Measurements from ENCODE around the gene HPN. TPM values are rescaled to one million over a fixed set of nuclear protein-coding genes. Genes with fewer than 3 reads are reported as not detected.

HPN gene
- total RNA-seq, 1 experiment from 2014 or later = 10.6 TPM

- TF ChIP-seq CTCF (conservative IDR thresholded peaks at IDR 0.05) = no peak
- H2BK120ac ChIP-seq (ENCODE audit: low read depth, low read length, poor library complexity, severe bottlenecking) = no peak overlapping the region
- Mint-ChIP-seq H3K36me3 (ENCODE audit: insufficient read depth in 1 of 3, low read depth in 3 of 3) (peaks cover 61 to 78% (median 72%) of the 10 kb centered on the region in 3 experiments), H3K4me1 (peaks cover 23 to 28% of the 10 kb centered on the region in 2 experiments), H3K27me3 (ENCODE audit: low read depth) (no peaks in the 10 kb centered on the region; the same call in 1 of the 2 replicates), H3K9me3 (peaks cover 0 to 2% of the 10 kb centered on the region in 2 experiments; a peak in 3 of 5 replicates), H3K27ac (peak overlapping the region in 2 of 3 experiments; percentile 37 to 85; a peak in 4 of 7 replicates), H3K4me3 (no peak overlapping the region; a peak in 1 of 5 replicates)
- no peaks in the 10 kb centered on the region for H3K23me2 ChIP-seq (ENCODE audit: insufficient read length, low read depth, low read length, poor library complexity, severe bottlenecking)
- H3K27me3 ChIP-seq (ENCODE audit: insufficient read depth, low read length) = no peaks in the 10 kb centered on the region
- peaks cover 3% of the 10 kb centered on the region; the same call in 1 of the 2 replicates for H3K4me1 ChIP-seq (ENCODE audit: insufficient read depth, low read length)
- H3K79me2 ChIP-seq (ENCODE audit: insufficient read depth, low read length) = peaks cover 40% of the 10 kb centered on the region; the same call in 1 of the 2 replicates
- H3K9ac ChIP-seq (ENCODE audit: extremely low read depth, insufficient read length, low read length) = no peak overlapping the region
- H3T11ph ChIP-seq (ENCODE audit: low read length) = no peak overlapping the region
- H4K5ac ChIP-seq (ENCODE audit: insufficient read length, low read depth, low read length) = no peak overlapping the region
- no peak overlapping the region for H3K18ac ChIP-seq (ENCODE audit: insufficient read length, low read depth, low read length)
- no peak overlapping the region for H2AFZ ChIP-seq (ENCODE audit: low read length)
- H3K56ac ChIP-seq (ENCODE audit: insufficient read length, low read depth, low read length) = no peak overlapping the region
- no peak overlapping the region for H2BK5ac ChIP-seq (ENCODE audit: insufficient read length, low read length)
- H3K4ac ChIP-seq (ENCODE audit: low read depth, low read length) = no peak overlapping the region
- H3K79me1 ChIP-seq (ENCODE audit: insufficient read depth, low read depth, low read length, poor library complexity, severe bottlenecking) = peaks cover 11% of the 10 kb centered on the region
- no peak overlapping the region for H3K4me2 ChIP-seq (ENCODE audit: insufficient read depth, insufficient read length, low read length)
- H4K91ac ChIP-seq (ENCODE audit: insufficient read length, low read depth, low read length) = no peak overlapping the region
- no peak overlapping the region for H2BK12ac ChIP-seq (ENCODE audit: insufficient read length, low read depth, low read length)
- no peak overlapping the region for H2BK15ac ChIP-seq (ENCODE audit: low read depth, low read length)
- H4K20me1 ChIP-seq (ENCODE audit: control insufficient read depth, insufficient read depth, insufficient read length) = peaks cover 2% of the 10 kb centered on the region
- no peak overlapping the region for H2AK5ac ChIP-seq (ENCODE audit: insufficient read length, low read length)
- H3K27ac ChIP-seq (ENCODE audit: insufficient read length, low read depth, low read length) = no peak overlapping the region
- no peak overlapping the region for H2BK20ac ChIP-seq (ENCODE audit: low read depth, low read length, poor library complexity, severe bottlenecking)
- no peak overlapping the region for H4K8ac ChIP-seq (replicated peaks; ENCODE audit: insufficient read length, low read depth, low read length)
- H3K23ac ChIP-seq (ENCODE audit: insufficient read length, low read depth, low read length) = no peak overlapping the region
- no CpG with 5 or more reads among the region's 15 CpGs for WGBS (ENCODE audit: extremely low coverage, insufficient read length, low lambda C conversion rate)
- no peak overlapping the region for H3K14ac ChIP-seq (ENCODE audit: insufficient read depth, low read length)
- no peak for DNase-seq
- no peaks in the 10 kb centered on the region for H3K9me3 ChIP-seq (ENCODE audit: control insufficient read depth, low read depth, low read length)
These were observed 35.1 kb upstream of the HPN start for GRCh38 chr19:35006342-35006998.

Data from H9 (cell line).